Vagina (tissue), 2 donors: ENCODE results near the gene MED8. TPM values are rescaled to one million over a fixed set of nuclear protein-coding genes. Genes with fewer than 3 reads are reported as not detected.
"Not testable (repeated sequence)": the region's sequence is repeated elsewhere in the genome, so short reads cannot be mapped to it uniquely, and the experiment has no call there.

Experiments
- DNase-seq, 2 donors: peaks; one replicate each; pipeline ENCODE4 v3.0.0-alpha.2; 2017; ENCODE audit errors: extremely low spot score in 2 of 2
- H3K27ac ChIP-seq: fragments of 200-600 bp; sonication (generic); one replicate; pipeline ENCODE4 v1.5.1; 2019
- H3K27me3 ChIP-seq: fragments of 200-600 bp; sonication (generic); one replicate; pipeline ENCODE4 v1.5.1; 2019
- H3K36me3 ChIP-seq, 2 donors: fragments of 200-600 bp; sonication (generic); one replicate each; pipeline ENCODE4 v1.5.1; 2017 to 2019
- H3K4me1 ChIP-seq: fragments of 200-600 bp; sonication (generic); one replicate; pipeline ENCODE4 v1.5.1; 2019
- H3K4me3 ChIP-seq, 2 donors: fragments of 200-600 bp; sonication (generic); 1 replicate in 1 of 2; 2 replicates in 1 of 2; pipeline ENCODE4 v1.5.1; 2016 to 2019
- H3K9me3 ChIP-seq: fragments of 200-600 bp; sonication (generic); one replicate; pipeline ENCODE4 v1.5.1; 2019
- POLR2A ChIP-seq, 2 donors: fragments of 450-650 bp; IDR thresholded peaks; one replicate each; pipeline ENCODE4 v1.6.1; 2017; ENCODE audit warnings: antibody characterized with exemption in 2 of 2, mild to moderate bottlenecking in 2 of 2, moderate library complexity in 2 of 2
- POLR2AphosphoS5 ChIP-seq, 2 donors: sonication (generic); formaldehyde crosslinking; IDR thresholded peaks; one replicate each; pipeline ENCODE4 v1.9.0; 2017; ENCODE audit warnings: antibody characterized with exemption in 2 of 2, mild to moderate bottlenecking in 2 of 2, low read depth in 1 of 2; ENCODE audit not compliant: insufficient read depth in 1 of 2
- intact Hi-C: fragments of 100-400 bp; cut with DNase I; formaldehyde crosslinking; loops from one replicate; pipeline ENCODE4 v1.15.1; 2023
- total RNA-seq: library from RNA; depleted of rRNA; stranded (reverse); fragments of >200 nt; gene quantifications from one replicate; pipeline ENCODE4 v1.2.3, GENCODE V29; 2016
- TF ChIP-seq, protein P1 (sequence below), 3 experiments: fragments of 450-650 bp in 2 of 3; fragments of 200-600 bp in 1 of 3; sonication (generic) in 1 of 3; IDR thresholded peaks; one replicate each; pipeline ENCODE4 v1.5.1; 2017 to 2019; ENCODE audit warnings: antibody characterized with exemption in 3 of 3, mild to moderate bottlenecking in 2 of 3, moderate library complexity in 2 of 3

The MED8 gene
- total RNA-seq, 1 donor from 2014 or later, result 33.6 TPM

- Histone ChIP-seq H3K36me3 (peaks cover 0 to 82% of the 10 kb centered on the region in 2 donors), H3K9me3 (no peaks in the 10 kb centered on the region), H3K4me1 (no peaks in the 10 kb centered on the region), H3K27me3 (no peaks in the 10 kb centered on the region), H3K4me3 (no peak overlapping the region), H3K27ac (no peak overlapping the region)
- no peak for TF ChIP-seq POLR2A (IDR thresholded peaks at IDR 0.05)
- DNase-seq, result no peak
- intact Hi-C loops, result loop anchor here (5.0 kb wide), 1 partner anchor 913 kb away; no protein-coding TSS in a partner anchor
Observed at GRCh38 chr1:43419627-43420425, 30.2 kb upstream of the MED8 start.

- H3K4me1 ChIP-seq, result no peaks in the 10 kb centered on the region
- H3K4me3 ChIP-seq, result no peak overlapping the region
- peaks cover 0 to 76% of the 10 kb centered on the region in 2 donors for H3K36me3 ChIP-seq
- intact Hi-C loops, result loop anchor here (5.0 kb wide), 1 partner anchor 912 kb away; no protein-coding TSS in a partner anchor
- no peak overlapping the region for H3K27ac ChIP-seq
- no peaks in the 10 kb centered on the region for H3K9me3 ChIP-seq
- no peak for DNase-seq
- no peaks in the 10 kb centered on the region for H3K27me3 ChIP-seq
- TF ChIP-seq, protein P1, sequence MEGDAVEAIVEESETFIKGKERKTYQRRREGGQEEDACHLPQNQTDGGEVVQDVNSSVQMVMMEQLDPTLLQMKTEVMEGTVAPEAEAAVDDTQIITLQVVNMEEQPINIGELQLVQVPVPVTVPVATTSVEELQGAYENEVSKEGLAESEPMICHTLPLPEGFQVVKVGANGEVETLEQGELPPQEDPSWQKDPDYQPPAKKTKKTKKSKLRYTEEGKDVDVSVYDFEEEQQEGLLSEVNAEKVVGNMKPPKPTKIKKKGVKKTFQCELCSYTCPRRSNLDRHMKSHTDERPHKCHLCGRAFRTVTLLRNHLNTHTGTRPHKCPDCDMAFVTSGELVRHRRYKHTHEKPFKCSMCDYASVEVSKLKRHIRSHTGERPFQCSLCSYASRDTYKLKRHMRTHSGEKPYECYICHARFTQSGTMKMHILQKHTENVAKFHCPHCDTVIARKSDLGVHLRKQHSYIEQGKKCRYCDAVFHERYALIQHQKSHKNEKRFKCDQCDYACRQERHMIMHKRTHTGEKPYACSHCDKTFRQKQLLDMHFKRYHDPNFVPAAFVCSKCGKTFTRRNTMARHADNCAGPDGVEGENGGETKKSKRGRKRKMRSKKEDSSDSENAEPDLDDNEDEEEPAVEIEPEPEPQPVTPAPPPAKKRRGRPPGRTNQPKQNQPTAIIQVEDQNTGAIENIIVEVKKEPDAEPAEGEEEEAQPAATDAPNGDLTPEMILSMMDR (IDR thresholded peaks at IDR 0.05), result no peak
- TF ChIP-seq POLR2A (IDR thresholded peaks at IDR 0.05) (no peak), POLR2AphosphoS5 (IDR thresholded peaks at IDR 0.05; ENCODE audit: insufficient read depth in 1 of 2, low read depth in 1 of 2) (no peak)
Observed at GRCh38 chr1:43418858-43419257, 29.3 kb upstream of the MED8 start.

- Histone ChIP-seq H3K4me1 (no peaks in the 10 kb centered on the region), H3K27ac (no peak overlapping the region), H3K4me3 (no peak overlapping the region), H3K36me3 (peaks cover 0 to 52% of the 10 kb centered on the region in 2 donors), H3K9me3 (no peaks in the 10 kb centered on the region), H3K27me3 (no peaks in the 10 kb centered on the region)
- no peak for DNase-seq
- TF ChIP-seq POLR2A (IDR thresholded peaks at IDR 0.05), result no peak
- intact Hi-C loops, result loop anchor here (5.0 kb wide), 1 partner anchor 909 kb away; no protein-coding TSS in a partner anchor
Observed at GRCh38 chr1:43415901-43416300, 26.3 kb upstream of the MED8 start.

DNA sequence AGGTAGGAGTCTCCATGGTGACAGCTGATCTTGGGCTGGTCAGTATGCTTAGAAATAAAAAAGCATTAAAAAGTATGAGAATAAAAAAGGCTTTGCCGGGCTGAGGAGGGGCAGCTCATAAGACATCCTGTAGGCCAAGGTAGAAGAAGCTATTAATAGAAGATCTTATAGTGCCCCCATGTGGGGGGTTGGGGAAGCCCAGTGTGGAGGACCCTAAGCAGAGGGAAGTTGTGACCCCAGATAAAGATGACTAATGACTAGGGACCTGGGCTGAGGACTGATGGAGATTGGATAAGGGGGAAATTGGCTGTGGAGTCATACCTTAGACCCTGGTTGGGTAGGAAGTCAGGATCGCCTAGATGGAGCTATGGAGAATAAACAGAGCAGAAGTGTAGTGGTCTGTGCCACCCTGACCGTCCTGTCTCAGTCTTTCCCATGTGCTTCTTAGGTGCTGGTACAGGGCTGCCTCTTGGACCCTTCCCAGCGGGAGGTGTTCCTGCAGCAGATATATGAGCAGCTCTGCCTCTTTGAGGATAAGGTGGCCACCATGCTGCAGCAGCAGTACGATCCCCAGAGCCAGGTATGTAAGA lies 25.1 kb upstream of the MED8 start:
- no peak for DNase-seq
- intact Hi-C loops, result loop anchor here (5.0 kb wide), 1 partner anchor 907 kb away; no protein-coding TSS in a partner anchor
- H3K36me3 ChIP-seq, result peaks cover 0 to 41% of the 10 kb centered on the region in 2 donors

GRCh38 chr1:43413426-43413825 lies 23.8 kb upstream of the MED8 start:
- not testable (repeated sequence) for DNase-seq, H3K4me3 ChIP-seq, H3K9me3 ChIP-seq, H3K27me3 ChIP-seq, H3K27ac ChIP-seq, H3K4me1 ChIP-seq
- peaks cover 0 to 37% of the 10 kb centered on the region in 2 donors for H3K36me3 ChIP-seq
- intact Hi-C loops, result loop anchor here (2.0 kb wide), 1 partner anchor 187 kb away; no protein-coding TSS in a partner anchor

More for the DNA sequence above, 25.1 kb upstream of the MED8 start:
- H3K4me3 ChIP-seq, result no peak overlapping the region
- H3K27ac ChIP-seq, result no peak overlapping the region
- TF ChIP-seq POLR2AphosphoS5 (IDR thresholded peaks at IDR 0.05; ENCODE audit: insufficient read depth in 1 of 2, low read depth in 1 of 2) (no peak), POLR2A (IDR thresholded peaks at IDR 0.05) (no peak)
- TF ChIP-seq, protein P1 (IDR thresholded peaks at IDR 0.05), result peak; percentile 12 to 41 (median 35)
- H3K4me1 ChIP-seq, result no peaks in the 10 kb centered on the region
- no peaks in the 10 kb centered on the region for H3K9me3 ChIP-seq
- H3K27me3 ChIP-seq, result no peaks in the 10 kb centered on the region

GRCh38 chr1:43410571-43410970 lies 21.0 kb upstream of the MED8 start:
- Histone ChIP-seq H3K4me1 (no peaks in the 10 kb centered on the region), H3K4me3 (no peak overlapping the region), H3K27me3 (no peaks in the 10 kb centered on the region), H3K27ac (no peak overlapping the region), H3K36me3 (peaks cover 0 to 35% of the 10 kb centered on the region in 2 donors), H3K9me3 (no peaks in the 10 kb centered on the region)
- intact Hi-C loops, result no loop called here
- DNase-seq, result no peak
- TF ChIP-seq POLR2A (IDR thresholded peaks at IDR 0.05) (no peak), POLR2AphosphoS5 (IDR thresholded peaks at IDR 0.05; ENCODE audit: insufficient read depth in 1 of 2, low read depth in 1 of 2) (no peak)
- TF ChIP-seq, protein P1 (IDR thresholded peaks at IDR 0.05), result no peak
